ENCODE measurements around the gene LNP1. TPM values are rescaled to one million over a fixed set of nuclear protein-coding genes. Genes with fewer than 3 reads are reported as not detected.

LNP1 gene
- total and polyA plus RNA-seq, 10 of the 15 experiments (the other 5 are each of a cell fraction or from before 2014, with no cell fraction given) = 2.1 to 4.2 (median 2.7) TPM

DNA sequence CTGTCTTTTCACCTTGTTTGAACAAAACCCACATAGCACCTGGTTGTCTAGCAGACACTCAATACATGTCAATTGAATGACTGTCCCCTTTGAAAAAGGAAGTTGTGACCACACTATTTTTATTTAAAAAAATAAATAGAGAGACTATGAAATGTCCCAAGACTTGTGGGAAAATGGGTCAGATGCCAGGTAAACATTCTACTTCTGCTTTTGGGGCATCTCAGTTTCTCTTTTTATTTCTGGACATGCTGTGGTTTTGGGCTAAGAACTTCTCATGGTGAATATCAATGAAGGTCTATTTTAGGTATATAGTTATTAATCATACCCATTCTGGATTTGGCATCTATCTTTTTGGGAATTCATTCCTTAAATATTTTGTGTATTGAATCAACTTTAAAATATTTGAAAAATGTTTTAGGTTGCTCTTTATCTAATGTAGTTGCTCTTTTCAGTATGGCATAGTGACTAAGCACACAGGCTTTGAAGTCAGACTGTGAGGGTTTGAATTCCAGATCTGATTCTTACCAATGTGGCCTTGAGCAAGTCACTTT lies 95.4 kb downstream of the LNP1 start (continued):
- TF ChIP-seq HCFC1 (IDR thresholded peaks at IDR 0.05; ENCODE audit: low read length) (no peak), ZNF384 (IDR thresholded peaks at IDR 0.05; ENCODE audit: borderline replicate concordance, low read depth, low read length) (peak; percentile 18; the same call in 1 of the 2 replicates), CBX5 (IDR thresholded peaks at IDR 0.05; ENCODE audit: low read depth) (0 out of 2 replicates have a peak, but pooled peaks have one; percentile 25), RUNX3 (IDR thresholded peaks at IDR 0.05; ENCODE audit: low read length) (peak; percentile 72)

DNA sequence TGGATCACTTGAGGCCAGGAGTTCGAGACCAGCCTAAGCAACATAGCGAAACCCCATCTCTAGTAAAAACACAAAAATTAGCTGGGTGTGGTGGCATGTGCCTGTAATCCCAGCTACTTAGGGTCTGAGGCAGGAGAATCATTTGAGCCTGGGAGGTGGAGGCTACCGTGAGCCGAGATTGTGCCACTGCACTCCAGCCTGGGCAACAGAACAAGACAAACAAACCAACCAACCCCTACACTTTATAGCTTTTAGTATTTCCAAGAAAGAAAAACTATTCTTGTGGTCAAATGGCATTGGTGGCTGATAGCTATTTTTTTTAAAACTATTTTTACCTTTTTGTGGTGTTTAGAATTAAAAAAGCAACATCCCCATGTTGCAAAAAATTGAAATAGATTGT lies 98.3 kb downstream of the LNP1 start:
- Histone ChIP-seq H3K9me3 (replicated peaks; ENCODE audit: control insufficient read depth, insufficient read depth, low read length) (peaks cover 3% of the 10 kb centered on the region; the same call in 2 of the 3 replicates), H3K79me2 (ENCODE audit: control insufficient read depth, insufficient read depth, low read length) (no peaks in the 10 kb centered on the region; the same call in 1 of the 2 replicates), H3K36me3 (ENCODE audit: control insufficient read depth in 2 of 2, insufficient read depth in 2 of 2, low read length in 1 of 2) (no peaks in the 10 kb centered on the region), H3K4me2 (ENCODE audit: control insufficient read depth, insufficient read depth) (no peak overlapping the region), H3K4me1 (ENCODE audit: control insufficient read depth, insufficient read depth, low read length) (peaks cover 20% of the 10 kb centered on the region), H2AFZ (ENCODE audit: control insufficient read depth, low read depth, low read length) (no peak overlapping the region), H3K27ac (ENCODE audit: control insufficient read depth, insufficient read depth) (no peak overlapping the region), H3K9ac (ENCODE audit: control insufficient read depth, insufficient read depth, low read length) (no peak overlapping the region), H3K4me3 (no peak overlapping the region), H4K20me1 (ENCODE audit: control insufficient read depth, insufficient read depth) (no peaks in the 10 kb centered on the region), H3K27me3 (replicated peaks in 1 of 2; ENCODE audit: control insufficient read depth in 2 of 2, insufficient read depth in 2 of 2, low read length in 1 of 2) (no peaks in the 10 kb centered on the region)
- no TSS peak for BruUV-seq (replicated peaks)
- ATAC-seq (no peak), FAIRE-seq (no peak), DNase-seq (ENCODE audit: low read depth, low spot score) (no peak)
- SMC1A ChIA-PET (ENCODE audit: uncharacterized antibody, unreplicated experiment) = no interaction called here
- 90% methylated on average over 4 of the region's 4 CpGs for WGBS (ENCODE audit: insufficient coverage, insufficient replicate concordance, low lambda C conversion rate, missing lambda C conversion rate)
- POLR2A ChIA-PET = no interaction called here
- intact Hi-C loops (cut with micrococcal nuclease; ENCODE audit: unreplicated experiment) = no loop called here
- in situ Hi-C loops (cut with MboI) = no loop called here
- RAD21 ChIA-PET (ENCODE audit: unreplicated experiment) = interaction anchor here (1.1 kb wide), 1 partner anchor 37 kb away, joined by 3 read pairs; no protein-coding TSS in a partner anchor
- CTCF ChIA-PET = interaction anchor here (0.6 to 1.6 kb wide), 4 partner anchors 9 to 126 kb away, joined by 3 to 4 read pairs (median 3); no protein-coding TSS in a partner anchor
- TF ChIP-seq, protein P1, sequence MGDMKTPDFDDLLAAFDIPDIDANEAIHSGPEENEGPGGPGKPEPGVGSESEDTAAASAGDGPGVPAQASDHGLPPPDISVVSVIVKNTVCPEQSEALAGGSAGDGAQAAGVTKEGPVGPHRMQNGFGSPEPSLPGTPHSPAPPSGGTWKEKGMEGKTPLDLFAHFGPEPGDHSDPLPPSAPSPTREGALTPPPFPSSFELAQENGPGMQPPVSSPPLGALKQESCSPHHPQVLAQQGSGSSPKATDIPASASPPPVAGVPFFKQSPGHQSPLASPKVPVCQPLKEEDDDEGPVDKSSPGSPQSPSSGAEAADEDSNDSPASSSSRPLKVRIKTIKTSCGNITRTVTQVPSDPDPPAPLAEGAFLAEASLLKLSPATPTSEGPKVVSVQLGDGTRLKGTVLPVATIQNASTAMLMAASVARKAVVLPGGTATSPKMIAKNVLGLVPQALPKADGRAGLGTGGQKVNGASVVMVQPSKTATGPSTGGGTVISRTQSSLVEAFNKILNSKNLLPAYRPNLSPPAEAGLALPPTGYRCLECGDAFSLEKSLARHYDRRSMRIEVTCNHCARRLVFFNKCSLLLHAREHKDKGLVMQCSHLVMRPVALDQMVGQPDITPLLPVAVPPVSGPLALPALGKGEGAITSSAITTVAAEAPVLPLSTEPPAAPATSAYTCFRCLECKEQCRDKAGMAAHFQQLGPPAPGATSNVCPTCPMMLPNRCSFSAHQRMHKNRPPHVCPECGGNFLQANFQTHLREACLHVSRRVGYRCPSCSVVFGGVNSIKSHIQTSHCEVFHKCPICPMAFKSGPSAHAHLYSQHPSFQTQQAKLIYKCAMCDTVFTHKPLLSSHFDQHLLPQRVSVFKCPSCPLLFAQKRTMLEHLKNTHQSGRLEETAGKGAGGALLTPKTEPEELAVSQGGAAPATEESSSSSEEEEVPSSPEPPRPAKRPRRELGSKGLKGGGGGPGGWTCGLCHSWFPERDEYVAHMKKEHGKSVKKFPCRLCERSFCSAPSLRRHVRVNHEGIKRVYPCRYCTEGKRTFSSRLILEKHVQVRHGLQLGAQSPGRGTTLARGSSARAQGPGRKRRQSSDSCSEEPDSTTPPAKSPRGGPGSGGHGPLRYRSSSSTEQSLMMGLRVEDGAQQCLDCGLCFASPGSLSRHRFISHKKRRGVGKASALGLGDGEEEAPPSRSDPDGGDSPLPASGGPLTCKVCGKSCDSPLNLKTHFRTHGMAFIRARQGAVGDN (IDR thresholded peaks at IDR 0.05) = no peak
- TF ChIP-seq ZNF384 (IDR thresholded peaks at IDR 0.05; ENCODE audit: borderline replicate concordance, low read depth, low read length) = no peak
- no peak for TF ChIP-seq BCL11A (IDR thresholded peaks at IDR 0.05; ENCODE audit: low read depth, low read length)
- TF ChIP-seq, protein P2, sequence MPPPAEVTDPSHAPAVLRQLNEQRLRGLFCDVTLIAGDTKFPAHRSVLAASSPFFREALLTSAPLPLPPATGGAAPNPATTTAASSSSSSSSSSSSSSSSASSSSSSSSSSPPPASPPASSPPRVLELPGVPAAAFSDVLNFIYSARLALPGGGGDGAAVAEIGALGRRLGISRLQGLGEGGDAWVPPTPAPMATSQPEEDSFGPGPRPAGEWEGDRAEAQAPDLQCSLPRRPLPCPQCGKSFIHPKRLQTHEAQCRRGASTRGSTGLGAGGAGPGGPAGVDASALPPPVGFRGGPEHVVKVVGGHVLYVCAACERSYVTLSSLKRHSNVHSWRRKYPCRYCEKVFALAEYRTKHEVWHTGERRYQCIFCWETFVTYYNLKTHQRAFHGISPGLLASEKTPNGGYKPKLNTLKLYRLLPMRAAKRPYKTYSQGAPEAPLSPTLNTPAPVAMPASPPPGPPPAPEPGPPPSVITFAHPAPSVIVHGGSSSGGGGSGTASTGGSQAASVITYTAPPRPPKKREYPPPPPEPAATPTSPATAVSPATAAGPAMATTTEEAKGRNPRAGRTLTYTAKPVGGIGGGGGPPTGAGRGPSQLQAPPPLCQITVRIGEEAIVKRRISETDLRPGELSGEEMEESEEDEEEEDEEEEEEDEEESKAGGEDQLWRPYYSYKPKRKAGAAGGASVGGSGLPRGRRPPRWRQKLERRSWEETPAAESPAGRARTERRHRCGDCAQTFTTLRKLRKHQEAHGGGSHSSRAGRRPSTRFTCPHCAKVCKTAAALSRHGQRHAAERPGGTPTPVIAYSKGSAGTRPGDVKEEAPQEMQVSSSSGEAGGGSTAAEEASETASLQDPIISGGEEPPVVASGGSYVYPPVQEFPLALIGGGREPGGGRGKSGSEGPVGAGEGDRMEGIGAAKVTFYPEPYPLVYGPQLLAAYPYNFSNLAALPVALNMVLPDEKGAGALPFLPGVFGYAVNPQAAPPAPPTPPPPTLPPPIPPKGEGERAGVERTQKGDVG (CRISPR knock-in tag; IDR thresholded peaks at IDR 0.05) = no peak
- no peak for TF ChIP-seq SMC3 (IDR thresholded peaks at IDR 0.05; ENCODE audit: borderline replicate concordance, low read length)
- no peak for TF ChIP-seq NR2F1 (conservative IDR thresholded peaks at IDR 0.05)
- no peak for TF ChIP-seq IKZF2 (IDR thresholded peaks at IDR 0.05)
- TF ChIP-seq ZNF207 (IDR thresholded peaks at IDR 0.05; ENCODE audit: borderline replicate concordance) = no peak
- TF ChIP-seq, protein P3, sequence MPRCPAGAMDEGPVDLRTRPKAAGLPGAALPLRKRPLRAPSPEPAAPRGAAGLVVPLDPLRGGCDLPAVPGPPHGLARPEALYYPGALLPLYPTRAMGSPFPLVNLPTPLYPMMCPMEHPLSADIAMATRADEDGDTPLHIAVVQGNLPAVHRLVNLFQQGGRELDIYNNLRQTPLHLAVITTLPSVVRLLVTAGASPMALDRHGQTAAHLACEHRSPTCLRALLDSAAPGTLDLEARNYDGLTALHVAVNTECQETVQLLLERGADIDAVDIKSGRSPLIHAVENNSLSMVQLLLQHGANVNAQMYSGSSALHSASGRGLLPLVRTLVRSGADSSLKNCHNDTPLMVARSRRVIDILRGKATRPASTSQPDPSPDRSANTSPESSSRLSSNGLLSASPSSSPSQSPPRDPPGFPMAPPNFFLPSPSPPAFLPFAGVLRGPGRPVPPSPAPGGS (IDR thresholded peaks at IDR 0.05; ENCODE audit: borderline replicate concordance, insufficient read depth, low read depth, low read length, poor library complexity, severe bottlenecking) = no peak
- no peak for TF ChIP-seq FOXM1 (IDR thresholded peaks at IDR 0.05; ENCODE audit: low read depth, low read length)
- no peak for TF ChIP-seq CEBPB (IDR thresholded peaks at IDR 0.05; ENCODE audit: borderline replicate concordance in 1 of 2, low read depth in 2 of 2, low read length in 2 of 2)
